Uterine smooth muscle cell (primary cell): Measurements from ENCODE around the gene MMP20. TPM values are rescaled to one million over a fixed set of nuclear protein-coding genes. Genes with fewer than 3 reads are reported as not detected.

Experiments
- total RNA-seq: library from RNA; depleted of rRNA; stranded (reverse); fragments of >200 nt; gene quantifications from 2 replicates; pipeline ENCODE4 v1.2.3, GENCODE V29; 2014

The MMP20 gene, protein sequence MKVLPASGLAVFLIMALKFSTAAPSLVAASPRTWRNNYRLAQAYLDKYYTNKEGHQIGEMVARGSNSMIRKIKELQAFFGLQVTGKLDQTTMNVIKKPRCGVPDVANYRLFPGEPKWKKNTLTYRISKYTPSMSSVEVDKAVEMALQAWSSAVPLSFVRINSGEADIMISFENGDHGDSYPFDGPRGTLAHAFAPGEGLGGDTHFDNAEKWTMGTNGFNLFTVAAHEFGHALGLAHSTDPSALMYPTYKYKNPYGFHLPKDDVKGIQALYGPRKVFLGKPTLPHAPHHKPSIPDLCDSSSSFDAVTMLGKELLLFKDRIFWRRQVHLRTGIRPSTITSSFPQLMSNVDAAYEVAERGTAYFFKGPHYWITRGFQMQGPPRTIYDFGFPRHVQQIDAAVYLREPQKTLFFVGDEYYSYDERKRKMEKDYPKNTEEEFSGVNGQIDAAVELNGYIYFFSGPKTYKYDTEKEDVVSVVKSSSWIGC
- total RNA-seq = not detected in 2 replicates

DNA sequence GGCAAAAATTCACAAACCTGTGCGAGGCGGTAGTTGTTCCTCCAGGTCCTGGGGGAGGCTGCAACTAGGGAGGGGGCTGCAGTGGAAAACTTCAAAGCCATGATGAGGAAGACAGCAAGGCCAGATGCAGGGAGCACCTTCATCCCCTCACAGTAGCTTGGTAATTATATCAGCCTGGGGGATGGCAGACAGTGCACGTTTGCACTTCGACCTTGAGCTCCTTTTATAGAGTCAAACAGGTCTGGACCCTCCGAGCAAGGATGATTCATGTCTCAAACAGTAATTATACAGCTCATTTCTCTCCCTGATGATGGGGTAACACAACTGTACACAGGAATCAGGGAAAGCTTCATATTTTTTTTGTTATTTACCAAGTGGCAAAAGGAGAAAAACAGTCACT, at the start of gene MMP20:
Gene MMP20 (minus strand): TSS at position 156 of the 400 bp plus-strand sequence. CDS start 13 bp downstream, at position 143.

DNA sequence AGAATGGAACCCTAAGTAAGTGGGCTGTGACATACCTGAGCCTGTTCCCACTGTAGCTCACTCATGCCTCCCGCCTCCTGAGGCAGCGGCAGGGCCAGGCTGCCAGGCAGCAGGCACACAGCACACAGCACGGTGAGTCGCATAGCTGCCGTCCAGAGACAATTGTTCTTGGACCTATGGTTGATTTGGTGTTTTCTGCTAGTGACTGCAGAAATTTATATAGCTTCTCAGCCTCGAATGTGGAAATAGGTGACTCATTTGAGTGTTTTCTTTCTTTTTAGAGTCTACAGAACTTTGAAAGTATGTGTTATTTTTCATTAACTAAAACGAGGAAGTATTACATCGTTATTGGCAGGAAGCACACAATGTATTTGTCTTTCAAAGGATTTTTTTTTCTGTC, 94.6 kb downstream of the MMP20 start, which contains the start of gene MMP7:
Gene MMP7 (minus strand): TSS at position 190 of the 400 bp plus-strand sequence. CDS start 47 bp downstream, at position 143.

Other genes with a start within 250 kb of the MMP20 start
- gene TMEM123, start 172.6 kb downstream of the MMP20 start, total RNA-seq = 66.1 and 87.2 TPM in 2 replicates
- not detected in 2 replicates for gene MMP7, start 94.6 kb downstream of the MMP20 start, total RNA-seq
- gene MMP27, start 80.4 kb upstream of the MMP20 start, total RNA-seq = not detected in 2 replicates
- gene MMP8, start 99.6 kb upstream of the MMP20 start, total RNA-seq = 0.11 TPM in 1 of 2 replicates, not detected in the other
- 1.2 and 1.9 TPM in 2 replicates for gene MMP10, start 155.3 kb upstream of the MMP20 start, total RNA-seq
- 221 and 608 TPM in 2 replicates for gene MMP1, start 172.8 kb upstream of the MMP20 start, total RNA-seq
- gene MMP3, start 218.3 kb upstream of the MMP20 start, total RNA-seq = 54.4 and 65.3 TPM in 2 replicates
- gene MMP12, start 249.7 kb upstream of the MMP20 start, total RNA-seq = 0.11 TPM in 1 of 2 replicates, not detected in the other